Fibroblast of lung (primary cell): ENCODE measurements around the gene MSANTD2.

Source experiments
- CTCF ChIP-seq, 2 donors: IDR thresholded peaks in 1 of 2; conservative IDR thresholded peaks in 1 of 2; 1 replicate in 1 of 2; 2 replicates in 1 of 2; pipeline ENCODE4 v1.5.1; 2011 to 2012; ENCODE audit warnings: low read length in 2 of 2, control low read depth in 1 of 2, inconsistent platforms in 1 of 2, low read depth in 1 of 2, mild to moderate bottlenecking in 1 of 2
- EZH2 ChIP-seq: IDR thresholded peaks from 2 replicates; pipeline ENCODE4 v1.5.1; 2012; ENCODE audit warnings: low read length, control low read depth, mild to moderate bottlenecking; ENCODE audit errors: missing control alignments

GRCh38 chr11:124736736-124737135 is 63.5 kb downstream of the MSANTD2 start:
- TF ChIP-seq EZH2: no peak
- no peak for TF ChIP-seq CTCF (conservative IDR thresholded peaks at IDR 0.05 in 1 of 2, IDR thresholded peaks at IDR 0.05 in 1 of 2; ENCODE audit: low read depth in 1 of 2, low read length in 2 of 2)
